ENCODE results near the gene PCP4.

The PCP4 gene

DNA sequence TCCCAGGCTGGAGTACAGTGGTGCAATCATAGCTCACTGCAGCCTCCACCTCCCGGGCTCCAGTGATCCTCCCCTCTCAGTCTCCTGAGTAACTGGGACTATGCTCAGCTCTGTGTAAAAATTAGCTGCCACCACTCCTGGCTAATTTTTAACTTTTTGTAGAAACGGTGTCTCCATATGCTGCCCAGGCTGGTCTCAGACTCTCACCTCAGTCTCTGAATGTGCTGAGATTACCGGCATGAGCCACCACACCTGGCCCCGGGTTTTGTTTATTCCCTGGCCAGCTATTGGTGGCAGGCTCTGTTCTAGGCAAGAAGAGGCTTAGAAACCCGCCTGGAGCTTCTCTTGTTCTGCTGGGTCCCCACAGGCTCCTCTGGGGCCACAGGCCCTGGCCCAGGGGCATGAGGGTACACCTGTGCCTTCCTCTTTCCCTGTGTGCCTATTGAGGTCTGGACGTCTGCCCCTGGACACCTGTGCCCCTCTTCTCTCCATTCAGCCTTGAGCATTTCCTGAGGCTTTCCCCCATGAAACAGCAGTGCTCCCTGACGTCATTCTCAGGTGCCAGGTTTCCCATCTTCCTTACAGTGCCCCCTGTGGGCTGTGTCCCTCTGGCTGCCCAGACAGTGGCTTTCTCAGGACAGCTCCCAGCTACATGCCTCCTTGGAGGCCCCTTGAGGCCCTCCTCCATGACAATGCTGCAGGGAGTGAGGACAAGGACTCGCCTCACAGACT lies 57.5 kb downstream of the PCP4 start:
- no peak for DNase-seq

DNA sequence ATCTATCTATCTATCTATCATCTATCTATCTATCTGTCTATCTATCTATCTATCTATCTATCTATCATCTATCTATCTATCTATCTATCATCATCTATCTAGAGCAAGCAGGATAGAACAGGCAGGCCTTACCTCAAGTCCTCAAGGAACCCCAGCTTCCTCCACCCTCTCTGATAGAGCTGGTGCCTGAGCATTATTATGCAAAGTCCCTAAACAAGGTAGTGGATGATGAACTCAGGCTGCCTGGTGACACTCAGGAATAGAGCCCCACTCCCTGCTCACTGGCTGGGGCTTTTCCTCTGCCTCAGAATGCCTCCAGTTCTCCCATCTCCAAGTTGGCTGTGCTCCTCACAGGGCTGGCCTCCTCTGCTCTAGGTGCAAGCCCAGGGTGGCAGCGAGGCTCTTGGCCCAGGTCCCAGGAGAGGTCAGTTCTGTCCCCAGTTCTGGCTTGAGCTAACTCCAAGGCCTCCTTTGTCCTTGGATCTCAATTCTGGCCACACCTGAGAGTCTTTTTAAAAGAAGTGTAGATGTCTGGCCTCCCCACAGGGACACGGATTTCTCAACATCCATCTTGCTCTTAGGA lies 60.2 kb downstream of the PCP4 start:
- DNase-seq, result no peak

GRCh38 chr21:39932335-39932734 lies 65.1 kb downstream of the PCP4 start:
- DNase-seq, result no peak

DNA sequence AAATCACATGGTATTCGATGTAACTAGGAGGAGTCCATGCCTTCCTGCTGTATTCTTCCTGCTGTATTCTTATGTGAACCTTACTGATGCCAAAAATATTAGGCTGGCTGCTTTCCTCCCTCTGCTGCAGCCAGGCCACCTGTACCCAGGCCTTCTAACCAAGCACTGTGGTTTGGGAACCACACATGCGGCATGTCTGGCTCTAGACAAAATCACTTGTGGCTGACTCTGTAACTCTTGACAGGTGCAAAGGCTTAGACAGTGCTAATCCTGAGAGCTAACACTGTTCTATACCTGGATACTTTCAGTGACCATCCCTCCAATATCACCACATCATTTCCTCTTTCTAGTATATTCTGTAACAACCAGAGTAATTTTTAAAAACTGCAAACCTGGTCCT lies 67.7 kb downstream of the PCP4 start:
- DNase-seq, result no peak

DNA sequence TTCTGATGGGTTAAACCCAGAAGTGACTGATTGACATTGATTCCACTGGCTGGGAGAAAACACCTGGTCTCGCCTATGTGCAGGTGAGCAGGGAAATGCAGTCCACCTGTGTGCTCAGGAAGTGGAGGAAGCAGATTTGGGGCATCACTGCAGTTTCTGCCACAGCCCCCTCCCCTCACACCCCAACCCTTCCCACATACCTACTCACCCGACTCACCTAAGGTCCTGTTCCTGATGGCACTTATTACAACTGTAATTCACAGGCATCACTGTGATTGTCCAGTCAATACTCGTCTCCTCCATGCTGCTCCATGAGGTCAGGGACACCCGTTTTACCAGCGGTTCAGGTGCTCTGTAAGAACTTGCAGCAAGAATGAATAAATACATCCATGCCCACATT lies 68.5 kb downstream of the PCP4 start:
- DNase-seq, result no peak

DNA sequence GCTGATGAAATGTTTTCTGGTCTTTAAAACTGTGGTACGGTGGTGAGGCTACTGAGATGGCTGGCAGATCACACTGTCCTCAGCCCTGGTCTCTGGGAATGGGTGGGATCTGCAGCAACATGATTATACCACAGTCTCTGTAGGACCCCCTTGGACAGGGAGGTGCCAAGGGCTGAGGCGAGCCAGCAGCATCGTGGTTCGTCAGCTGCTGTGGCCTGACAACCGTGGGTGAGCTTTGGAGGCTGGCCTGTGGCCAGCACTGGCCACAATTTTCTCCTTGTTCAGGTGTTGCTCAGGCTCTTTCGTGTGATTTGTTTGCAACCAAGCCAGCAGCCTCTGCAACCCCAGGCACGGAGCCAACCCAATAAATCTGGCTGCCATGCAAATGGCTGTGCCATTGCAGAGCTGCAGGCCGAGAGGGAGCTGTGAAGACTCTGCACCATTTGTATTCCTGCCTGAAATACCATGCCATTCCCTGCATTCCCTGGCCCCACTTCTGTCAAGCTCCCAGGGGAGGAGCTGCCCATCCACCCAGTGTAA lies 70.9 kb downstream of the PCP4 start:
- no peak for DNase-seq

- DNase-seq, result no peak
These were observed 79.0 kb downstream of the PCP4 start for GRCh38 chr21:39946199-39946598.

DNA sequence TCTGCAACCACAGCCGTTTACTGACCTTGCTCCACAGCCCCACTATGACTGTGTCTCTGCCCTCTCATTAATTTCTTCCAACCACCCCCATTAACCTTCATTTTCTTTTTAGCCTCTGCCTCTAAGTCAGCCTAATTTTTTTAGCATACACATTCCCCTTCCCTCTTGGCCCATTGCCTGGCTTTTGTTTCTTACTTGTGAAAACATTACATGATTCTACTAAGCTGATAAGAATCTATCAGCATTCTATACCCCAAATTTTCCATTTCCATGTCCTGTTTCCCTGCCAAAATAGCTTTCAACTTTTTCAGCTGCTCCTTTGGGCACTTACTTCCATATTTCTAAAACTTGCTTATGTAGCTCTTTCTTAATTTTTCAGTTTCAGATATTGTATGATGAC lies 79.8 kb downstream of the PCP4 start:
- DNase-seq, result no peak

DNA sequence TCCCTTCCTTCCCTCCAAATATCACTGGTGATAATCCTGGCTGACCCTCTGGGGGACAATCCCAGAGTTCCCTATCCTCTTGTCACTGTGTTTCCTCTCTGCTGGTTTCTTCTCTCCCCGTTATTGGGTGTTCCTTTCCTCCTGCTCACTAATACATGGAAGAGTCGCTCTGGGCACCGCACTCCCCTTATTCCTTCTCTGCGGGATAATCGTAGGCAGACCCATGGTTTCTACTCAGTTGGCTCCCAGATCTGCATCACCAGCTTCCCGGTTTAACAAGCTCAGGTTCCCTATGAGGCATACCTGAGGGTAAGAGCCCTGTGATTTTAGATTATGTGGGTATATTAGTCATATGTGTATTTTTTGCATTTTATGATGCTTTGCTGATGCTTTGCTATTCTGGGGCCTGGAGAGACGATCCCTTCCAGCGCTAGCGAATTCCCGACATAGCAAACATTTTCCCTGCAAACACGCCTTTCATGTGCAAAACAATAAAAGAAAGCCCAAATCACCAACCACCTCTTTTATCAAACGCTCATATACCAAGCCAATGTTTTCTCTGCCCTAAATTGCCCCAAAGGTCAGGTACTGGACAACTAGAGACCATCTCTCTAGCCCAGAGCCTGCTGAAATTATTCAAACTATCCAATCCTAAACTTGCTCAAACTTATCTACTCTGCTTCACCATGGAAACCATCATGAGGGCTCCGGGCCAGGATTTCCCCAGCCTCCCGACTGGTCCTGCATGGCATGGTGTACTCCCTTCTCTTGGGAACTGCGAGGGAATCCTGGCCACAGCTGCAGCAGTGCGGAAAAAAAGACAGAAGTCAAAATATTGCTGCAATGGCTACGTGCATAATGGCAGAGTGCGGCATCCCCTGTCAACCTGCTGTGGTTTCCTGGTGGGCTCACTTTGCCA lies 84.2 kb downstream of the PCP4 start:
- DNase-seq, result no peak

- DNase-seq, result no peak
These were observed 85.0 kb downstream of the PCP4 start for GRCh38 chr21:39952265-39952664.

DNA sequence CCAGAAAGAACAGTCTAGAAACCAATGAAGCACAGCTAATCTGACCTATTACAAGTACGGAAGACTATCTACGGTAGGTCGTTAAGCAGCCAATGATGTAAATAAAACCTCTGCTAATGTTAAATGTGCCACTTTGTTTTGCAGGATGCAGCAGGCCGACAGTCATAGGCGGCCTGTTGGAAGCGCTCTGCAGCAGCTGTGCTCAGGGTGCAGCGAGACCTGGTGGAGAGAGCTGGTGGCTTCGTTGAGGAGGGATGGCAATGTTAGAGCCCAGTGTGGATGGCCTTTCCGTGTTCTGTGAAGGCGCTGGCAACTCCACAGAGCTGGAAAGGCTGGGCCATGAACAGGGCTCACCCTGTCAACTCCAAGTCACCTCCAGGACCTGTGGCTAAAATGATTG lies 87.3 kb downstream of the PCP4 start:
- DNase-seq, result no peak

GRCh38 chr21:39955326-39955725 lies 88.1 kb downstream of the PCP4 start:
- DNase-seq, result no peak

- DNase-seq, result no peak
These were observed 89.3 kb downstream of the PCP4 start for GRCh38 chr21:39956586-39956985.

DNA sequence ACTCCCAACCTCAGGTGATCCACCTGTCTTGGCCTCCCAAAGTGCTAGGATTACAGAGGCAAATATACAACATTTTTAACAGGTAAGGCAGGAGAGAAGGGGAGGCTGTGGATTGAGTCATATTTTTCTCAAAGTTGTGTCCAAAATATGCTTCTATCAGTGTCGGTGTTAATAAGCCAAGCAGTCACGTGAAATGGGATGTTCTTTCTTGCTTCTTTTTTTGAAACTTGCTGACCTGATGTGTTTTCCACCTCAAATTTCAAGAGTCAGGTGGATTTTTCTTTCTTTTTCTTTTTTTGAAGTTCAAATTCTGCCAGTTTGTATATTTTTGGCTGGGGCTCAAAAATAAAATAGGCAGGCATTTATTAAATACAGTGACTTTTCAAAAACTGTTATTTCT lies 91.5 kb downstream of the PCP4 start:
- no peak for DNase-seq

DNA sequence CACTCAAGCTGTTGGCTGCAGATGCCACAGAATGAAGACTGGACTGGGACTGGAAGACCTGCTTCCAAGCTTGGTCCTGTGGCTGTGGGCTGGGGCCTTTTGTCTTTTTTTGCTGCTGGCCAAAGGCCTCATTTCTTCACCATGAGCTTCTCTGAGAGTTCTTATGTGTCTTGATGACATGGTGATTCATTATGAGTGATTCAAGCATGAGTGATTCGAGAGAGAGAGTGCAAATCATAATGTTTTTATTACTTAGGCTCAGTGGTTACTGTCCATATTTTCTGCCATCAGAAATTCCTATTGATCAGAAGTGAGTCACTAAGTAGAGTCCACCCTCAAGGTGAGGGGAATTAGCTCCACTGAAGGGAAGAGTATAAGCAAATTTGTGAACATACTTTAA lies 94.0 kb downstream of the PCP4 start:
- DNase-seq, result no peak

- no peak for DNase-seq
These were observed 97.8 kb downstream of the PCP4 start for GRCh38 chr21:39965026-39965425.

DNA sequence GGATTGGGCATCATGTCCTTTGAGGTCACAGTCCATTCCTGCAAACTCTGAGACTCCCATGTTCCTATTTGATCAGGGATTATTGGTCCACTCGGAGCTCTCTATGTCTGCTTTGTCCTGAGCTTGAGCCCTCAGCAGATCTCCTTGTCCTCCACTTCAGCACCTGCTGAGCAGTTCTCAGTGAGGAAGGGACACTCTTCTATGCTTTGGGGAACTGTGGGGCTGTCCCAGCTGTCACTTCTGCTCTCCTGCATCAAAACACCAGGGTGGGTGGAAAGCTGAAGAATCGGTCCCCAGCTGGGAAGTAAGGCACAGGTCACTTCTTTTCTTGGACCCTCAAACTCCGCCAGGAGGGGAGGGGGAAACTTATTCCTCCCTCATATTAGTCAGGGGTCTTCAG lies 99.5 kb downstream of the PCP4 start:
- DNase-seq, result no peak

GRCh38 chr21:39968010-39968409 lies 100.8 kb downstream of the PCP4 start:
- DNase-seq, result no peak

DNA sequence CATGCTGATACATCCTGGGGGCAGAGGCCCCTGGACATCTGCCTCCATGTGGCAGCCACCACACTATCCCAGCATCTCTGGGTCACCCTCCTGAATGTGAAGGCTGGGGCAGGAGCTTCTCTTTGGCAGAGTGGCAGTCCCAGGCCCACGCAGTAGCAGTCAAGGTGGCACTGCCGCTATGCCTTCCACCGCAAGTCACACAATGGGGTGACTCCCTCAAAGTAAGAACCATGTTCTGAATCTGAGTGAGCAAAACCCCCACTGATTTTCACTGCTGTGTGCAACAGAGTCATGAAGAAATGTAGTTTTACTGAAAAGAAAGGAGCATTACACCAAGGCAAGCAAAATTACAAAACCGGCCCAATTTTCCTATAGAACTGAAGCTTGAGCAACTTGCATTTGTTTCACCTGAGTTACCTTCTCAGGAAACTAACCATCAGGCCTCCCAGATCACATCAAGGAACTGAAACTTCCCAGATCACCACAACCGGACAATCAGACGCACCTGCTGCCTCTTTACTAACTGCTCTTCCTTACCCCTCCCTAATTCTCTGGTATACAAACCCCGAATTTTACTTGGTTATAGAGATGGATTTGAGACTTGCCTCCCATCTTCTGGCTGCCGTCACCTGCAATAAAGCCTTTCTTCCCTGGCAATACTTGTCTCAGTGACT lies 102.6 kb downstream of the PCP4 start:
- DNase-seq, result no peak

DNA sequence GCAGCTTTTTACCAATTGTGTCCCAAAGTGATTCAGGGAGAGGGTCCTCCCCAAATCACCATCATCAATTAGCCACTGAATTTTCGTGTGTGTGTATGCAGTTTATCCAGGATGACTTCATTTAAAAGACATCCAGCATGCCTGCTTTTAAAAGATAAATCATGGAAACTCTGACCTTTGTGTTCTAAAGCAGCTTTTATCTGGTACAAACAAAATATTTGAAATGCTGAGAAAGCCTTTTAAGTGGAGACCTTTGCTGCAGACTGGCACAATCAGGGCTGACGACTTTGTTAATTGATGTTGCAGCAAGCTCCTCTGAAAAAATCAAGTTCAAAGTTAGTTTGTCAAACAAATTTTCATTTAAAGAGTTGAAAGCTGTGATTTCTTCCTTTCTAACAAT lies 104.7 kb downstream of the PCP4 start:
- no peak for DNase-seq

DNA sequence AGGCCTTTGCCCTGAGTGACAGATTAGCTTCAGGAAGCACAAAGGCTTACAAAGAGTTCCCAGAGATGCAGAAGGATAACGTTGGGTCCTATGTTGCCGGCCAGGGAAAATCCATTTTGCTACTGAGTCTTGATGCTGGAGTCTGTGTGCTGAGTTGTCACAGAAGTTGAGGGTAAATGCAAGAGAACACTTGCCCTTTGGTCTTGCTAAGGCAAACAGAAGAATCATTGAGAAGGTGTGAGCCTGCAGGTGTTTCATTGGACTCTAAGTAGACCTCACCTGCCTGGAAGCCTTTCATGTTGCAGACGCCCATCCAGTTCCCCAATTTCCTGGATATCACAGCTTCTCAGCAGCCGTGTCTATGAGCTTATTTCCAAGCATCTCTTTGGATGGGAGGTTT lies 105.2 kb downstream of the PCP4 start:
- no peak for DNase-seq

GRCh38 chr21:39972976-39973770 lies 105.9 kb downstream of the PCP4 start:
- no peak for DNase-seq

Measured in activated CD4-positive, alpha-beta T cell treated with anti-CD3 and anti-CD28 coated beads, Interleukin-10, Interleukin-2, amounts not matched to agents 100 ng/mL and 50 ng/mL, durations not matched to agents 16 hours and 8 hours (primary cell).